ENCODE measurements around the gene NAA16. TPM values are rescaled to one million over a fixed set of nuclear protein-coding genes. Genes with fewer than 3 reads are reported as not detected.
"Not testable (repeated sequence)": the region's sequence is repeated elsewhere in the genome, so short reads cannot be mapped to it uniquely, and the experiment has no call there.

NAA16 gene
- 26.6 TPM for total RNA-seq

DNA sequence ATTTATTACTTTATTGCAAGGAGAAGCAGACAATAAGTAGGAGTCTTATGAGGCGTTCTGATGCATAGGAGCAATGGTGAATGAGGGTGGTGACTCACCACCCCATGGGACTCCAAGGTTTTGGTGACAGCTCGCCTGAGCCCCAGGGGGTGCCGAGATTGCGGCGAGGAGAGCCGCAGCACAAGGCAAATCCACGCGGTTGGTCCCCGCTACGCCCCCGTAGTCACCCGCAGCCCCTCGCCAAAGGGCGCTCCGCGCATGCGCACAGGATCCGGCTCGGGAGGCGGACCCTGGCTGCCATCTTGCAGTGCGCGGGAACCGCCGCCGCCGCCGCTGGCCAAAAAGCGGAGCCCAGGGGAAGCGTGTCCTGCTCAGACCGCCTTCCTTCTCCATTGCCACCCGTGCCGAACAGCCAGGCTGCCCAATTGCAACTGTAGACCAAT is at the start of gene NAA16:
Gene NAA16, plus strand, starts transcription at position 305 of the 443 bp plus-strand sequence. CDS start 262 bp downstream, outside the sequence.
- peak; percentile 84 for DNase-seq

- peak; percentile 88 for DNase-seq
Observed at GRCh38 chr13:41263261-41263971, 47.7 kb upstream of the NAA16 start, which contains the start of gene MTRF1. MTRF1 (minus strand) TSS chr13:41263576; CDS start chr13:41260907, 2,669 bp downstream.

GRCh38 chr13:41267106-41267505 is 44.0 kb upstream of the NAA16 start:
- DNase-seq = no peak

DNA sequence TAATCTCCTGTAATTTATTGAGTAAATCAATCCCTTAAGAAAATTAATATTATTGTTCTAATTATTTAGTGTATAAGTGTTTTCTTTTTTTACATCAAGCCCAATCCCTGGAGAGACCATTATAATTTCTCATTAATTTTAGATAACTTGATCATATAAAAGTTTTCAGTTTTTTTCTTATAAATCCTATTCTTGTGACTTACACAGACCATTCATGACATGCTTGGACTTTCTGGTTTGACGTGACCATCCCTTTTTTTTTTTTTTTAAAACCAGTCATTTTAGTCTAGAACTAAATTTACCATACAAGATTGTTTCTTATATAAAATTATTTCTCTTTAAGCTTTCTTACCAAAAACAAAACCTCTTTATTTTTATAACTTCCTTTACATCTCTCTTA is 42.3 kb upstream of the NAA16 start:
- no peak for DNase-seq

DNA sequence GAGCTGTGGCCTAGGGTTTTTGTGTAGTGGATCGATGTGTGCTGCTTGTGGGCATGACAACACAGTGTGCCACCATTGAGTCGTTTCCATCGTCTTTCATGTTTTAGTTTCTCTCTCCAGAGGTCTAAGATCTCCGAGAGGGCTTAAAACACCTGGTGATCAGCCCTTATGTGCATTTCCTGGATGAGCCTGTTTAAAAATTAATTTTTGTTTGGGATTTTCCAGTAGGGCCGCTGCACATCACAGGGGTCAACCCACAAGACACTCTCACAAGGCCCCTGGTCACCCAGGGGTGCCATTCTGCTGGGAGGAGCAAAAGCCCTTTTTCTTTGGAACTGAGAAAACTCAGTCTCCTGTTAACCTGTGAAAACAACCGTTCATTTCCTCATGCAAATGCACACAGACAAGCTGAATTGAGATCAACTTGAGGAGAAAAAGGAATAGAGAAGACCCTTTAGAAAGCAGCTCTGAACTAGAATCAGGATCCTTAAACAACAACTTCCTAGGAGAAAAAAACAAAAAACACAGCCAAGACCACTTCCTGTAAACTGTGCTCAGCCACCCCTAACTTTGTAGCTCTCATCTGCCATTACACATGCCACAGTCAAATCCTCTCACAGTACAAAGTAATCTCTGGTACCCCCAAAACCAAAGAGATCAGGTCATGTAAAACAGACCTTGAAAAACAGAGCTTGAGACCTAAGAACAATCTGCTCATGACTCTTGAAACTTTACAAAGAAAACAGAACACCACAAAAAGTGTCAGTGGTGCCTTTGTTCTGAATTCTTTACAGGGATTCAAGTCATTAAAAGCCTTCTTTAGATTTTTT is 39.4 kb upstream of the NAA16 start:
- no peak for DNase-seq

- no peak for DNase-seq
Observed at GRCh38 chr13:41273831-41274441, 37.1 kb upstream of the NAA16 start.

DNA sequence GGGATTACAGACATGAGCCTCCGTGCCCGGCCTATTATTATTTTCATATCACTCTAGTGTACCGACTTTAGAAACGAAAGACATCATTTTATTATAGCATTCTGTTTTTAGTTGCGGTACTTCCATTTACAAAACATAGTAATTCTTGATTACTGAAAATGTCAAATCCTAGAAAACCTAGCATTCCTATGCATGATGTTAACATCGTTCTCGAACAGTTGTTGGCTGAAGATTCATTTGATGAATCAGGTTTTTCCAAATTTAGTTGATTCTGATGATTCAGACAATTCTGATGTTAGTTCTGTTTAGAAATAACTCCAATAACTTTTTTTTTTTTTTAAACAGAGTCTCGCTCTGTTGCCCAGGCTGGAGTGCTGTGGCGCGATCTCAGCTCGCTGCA is 36.2 kb upstream of the NAA16 start:
- no peak for DNase-seq

- no peak for DNase-seq
Observed at GRCh38 chr13:41276824-41277223, 34.2 kb upstream of the NAA16 start.

GRCh38 chr13:41279156-41279555 is 31.9 kb upstream of the NAA16 start:
- DNase-seq = not testable (repeated sequence)

DNA sequence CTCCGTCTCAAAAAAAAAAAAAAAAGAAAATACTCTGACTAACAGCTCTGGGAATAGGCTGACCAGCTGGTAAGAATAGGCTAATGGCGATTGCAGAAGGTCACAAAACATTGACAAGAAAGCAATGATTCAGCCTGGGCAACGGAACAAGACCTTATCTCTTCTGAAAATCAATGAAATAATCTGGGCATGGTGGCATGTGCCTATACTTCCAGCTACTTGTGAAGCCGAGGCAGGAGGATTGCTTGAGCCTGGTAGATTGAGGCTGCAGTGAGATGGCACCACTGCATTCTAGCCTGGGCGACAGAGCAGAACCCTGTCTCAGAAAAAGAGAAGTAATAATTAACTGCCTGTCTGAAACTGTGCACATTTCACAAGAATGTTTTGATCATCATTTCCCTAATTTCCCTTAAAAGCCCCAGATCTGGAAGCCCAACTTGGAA is 28.9 kb upstream of the NAA16 start:
- DNase-seq = no peak

DNA sequence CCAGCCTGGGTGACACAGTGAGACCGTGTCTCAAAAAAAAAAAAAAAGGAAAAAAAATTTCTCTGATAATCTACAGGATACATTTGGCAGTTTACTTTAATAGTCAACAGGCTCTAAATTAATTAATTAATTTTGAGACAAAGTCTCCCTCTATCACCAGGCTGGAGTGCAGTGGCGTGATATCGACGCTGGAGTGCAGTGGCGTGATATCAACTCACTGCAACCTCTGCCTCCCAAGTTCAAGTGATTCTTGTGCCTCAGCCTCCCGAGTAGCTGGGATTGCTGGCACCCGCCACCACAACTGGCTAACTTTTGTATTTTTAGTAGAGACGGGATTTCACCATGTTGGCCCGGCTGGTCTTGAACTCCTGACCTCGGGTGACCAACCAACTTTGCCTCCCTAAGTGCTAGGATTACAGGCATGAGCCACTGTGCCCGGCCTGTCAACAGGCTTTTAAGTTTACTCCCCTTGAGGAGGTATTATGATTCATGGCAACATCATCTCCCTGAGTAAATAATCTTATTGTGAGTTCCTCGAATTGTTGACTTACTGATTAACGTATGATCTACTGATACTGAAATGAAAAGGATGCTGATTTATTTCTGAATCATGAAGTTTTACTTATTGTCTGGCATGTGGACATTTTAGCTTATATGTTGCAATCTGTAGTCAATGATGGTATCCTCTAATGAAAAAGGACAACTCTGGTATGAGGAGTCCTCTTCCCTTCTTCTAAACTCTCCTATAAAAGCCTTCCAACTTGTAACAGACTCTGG is 26.4 kb upstream of the NAA16 start:
- DNase-seq = no peak

DNA sequence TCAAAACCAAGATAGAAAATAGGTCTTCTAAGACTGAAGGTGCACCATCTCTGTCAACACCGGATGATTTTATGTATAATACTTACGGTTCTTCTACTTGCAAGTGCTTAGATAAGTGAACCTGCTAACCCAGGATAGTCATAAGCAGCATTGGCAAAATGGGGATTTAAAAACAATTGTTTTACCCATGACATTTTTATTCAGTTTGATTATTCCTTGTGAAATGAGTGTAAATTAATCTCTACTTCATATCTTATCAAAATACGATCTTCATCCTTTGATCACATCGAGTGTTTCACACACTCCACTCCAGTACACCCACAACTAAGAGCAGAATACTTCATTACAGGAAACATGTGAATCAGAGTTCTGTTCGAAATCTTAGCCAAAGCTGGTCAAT is 24.7 kb upstream of the NAA16 start:
- no peak for DNase-seq

DNA sequence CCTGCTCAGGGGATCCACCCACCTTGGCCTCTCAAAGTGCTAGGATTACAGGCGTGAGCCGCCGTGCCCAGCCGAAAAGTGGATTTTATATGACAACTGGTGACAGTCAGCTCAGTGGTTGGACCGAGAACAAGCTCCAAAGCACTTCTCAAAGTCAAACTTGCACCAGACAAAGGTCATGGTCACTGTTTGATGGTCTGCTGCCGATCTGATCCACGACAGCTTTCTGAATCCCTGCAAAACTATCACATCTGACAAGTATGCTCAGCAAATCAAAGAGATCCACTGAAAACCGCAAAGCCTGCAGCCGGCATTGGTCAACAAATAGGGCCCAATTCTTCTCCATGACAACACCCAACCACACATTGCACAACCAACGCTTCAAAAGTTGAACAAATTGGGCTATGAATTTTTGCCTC is 21.6 kb upstream of the NAA16 start:
- no peak for DNase-seq

GRCh38 chr13:41291246-41291645 is 19.8 kb upstream of the NAA16 start:
- no peak for DNase-seq

DNA sequence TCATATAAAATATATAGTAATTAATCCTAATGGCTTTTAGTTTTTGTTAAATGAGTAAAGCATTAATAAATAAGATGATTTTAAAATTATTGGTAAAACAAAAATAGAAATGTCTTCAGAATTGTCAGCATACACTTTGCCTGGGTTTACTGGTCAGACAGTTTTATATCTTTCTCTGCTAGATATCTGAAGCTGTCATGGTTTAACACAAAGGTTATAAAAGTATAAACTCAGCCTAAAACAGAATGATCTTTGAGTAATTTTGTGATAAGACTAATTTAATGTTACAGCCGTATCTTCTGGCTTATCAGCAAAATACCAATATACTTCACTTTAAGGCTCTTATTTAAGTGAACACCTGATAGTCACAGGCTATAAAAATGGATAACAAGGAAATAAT is 17.8 kb upstream of the NAA16 start:
- DNase-seq = no peak

GRCh38 chr13:41294914-41295313 is 16.2 kb upstream of the NAA16 start:
- DNase-seq = no peak

DNA sequence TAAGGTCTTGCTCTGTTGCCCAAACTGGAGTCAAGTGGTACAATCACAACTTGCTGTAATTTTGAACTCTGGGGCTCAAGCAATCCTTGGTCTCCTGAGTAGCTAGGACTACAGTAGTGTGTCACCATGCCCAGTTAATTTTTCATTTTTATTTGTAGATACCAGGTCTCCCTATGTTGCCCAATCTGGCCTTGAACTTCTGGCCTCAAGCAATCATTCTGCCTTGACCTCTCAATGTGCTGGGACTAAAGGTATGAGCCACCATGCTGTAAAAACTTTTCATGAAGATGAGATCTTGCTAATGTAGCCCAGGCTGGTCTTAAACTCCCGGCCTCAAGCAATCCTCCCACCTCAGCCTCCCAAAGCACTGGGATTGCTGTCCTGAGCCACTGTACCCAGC is 15.1 kb upstream of the NAA16 start:
- no peak for DNase-seq

DNA sequence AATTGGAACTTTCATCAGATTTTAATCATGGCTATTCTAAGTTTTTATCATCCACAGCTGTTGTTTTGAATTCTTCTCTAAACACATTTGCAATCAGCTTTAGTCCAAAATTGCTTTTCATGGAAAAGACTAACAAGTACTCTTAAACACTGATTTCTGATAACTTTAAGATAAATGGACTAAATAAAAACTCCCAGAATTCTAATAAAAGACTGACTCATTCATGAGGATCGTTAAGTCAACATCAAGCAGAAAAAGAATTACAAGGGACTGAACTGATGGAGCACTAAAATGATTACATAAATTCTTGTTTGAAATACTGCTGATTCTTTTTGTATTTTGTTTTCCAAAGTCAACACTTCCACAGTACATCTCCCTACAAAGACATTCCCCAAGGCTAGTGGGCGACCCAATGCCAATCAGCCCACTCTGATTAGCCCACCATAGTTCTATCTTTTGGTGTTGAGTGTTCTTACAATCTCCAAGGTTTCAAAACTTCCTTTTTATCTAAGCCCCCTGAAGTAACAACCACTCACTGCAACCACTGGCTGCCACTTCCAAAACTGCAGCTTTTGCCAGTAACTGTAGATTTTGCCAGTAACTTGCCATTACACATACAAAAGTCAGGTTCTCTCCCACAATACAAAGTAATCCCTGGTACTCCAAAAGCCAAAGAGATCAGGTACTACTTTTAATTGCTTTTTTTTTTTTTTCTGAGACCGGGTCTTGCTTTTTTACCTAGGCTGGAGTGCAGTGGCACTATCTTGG is 14.0 kb upstream of the NAA16 start:
- no peak for DNase-seq

DNA sequence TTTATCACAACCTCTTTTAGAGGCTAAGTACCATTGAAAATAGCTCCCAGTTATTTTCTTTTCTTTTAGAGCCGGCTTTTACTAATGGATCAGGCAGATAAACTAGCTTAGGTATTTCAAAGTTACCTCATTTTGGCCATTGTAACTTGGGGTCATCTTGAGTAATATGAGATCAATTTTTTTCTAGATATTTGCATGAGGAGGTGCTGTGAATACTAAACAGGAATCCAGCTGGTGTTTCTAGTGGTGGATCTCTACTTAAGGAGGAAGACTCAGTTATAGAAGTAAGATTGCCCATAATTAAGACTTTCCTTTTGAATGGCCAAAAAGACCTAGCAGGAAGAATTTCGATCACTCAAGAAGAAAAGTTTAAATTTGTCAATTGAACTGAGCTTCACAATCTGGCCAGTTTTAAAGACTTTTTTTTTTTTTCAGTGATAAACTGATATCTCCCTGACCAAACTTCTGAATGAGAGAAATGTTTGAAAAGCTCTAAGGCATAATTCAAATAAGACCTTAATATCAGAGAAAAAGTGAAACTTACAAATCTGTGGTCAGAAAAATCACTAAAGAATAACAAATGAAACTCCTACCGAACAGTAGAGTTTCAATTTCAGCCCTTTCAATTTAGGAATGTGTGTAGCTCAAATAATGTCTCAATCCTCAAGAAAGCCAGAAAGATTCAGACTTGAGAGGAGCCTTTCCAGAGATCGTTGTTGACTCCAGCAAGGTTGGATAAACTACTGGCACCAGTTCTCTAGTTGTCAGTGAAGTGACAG is 11.6 kb upstream of the NAA16 start:
- no peak for DNase-seq

- DNase-seq = no peak
Observed at GRCh38 chr13:41302743-41303142, 8.3 kb upstream of the NAA16 start.

- no peak for DNase-seq
Observed at GRCh38 chr13:41304551-41304950, 6.5 kb upstream of the NAA16 start.

Measured in skin of body (tissue), 2 donors.